ENCODE results near the gene TPI1. TPM values are rescaled to one million over a fixed set of nuclear protein-coding genes. Genes with fewer than 3 reads are reported as not detected.
"Not testable (repeated sequence)": the region's sequence is repeated elsewhere in the genome, so short reads cannot be mapped to it uniquely, and the experiment has no call there.

TPI1 gene
- total RNA-seq, 4 donors from 2014 or later, result 265 to 558 (median 432) TPM

- peak; percentile 95 to 100 for DNase-seq (ENCODE audit: low spot score in 2 of 2)
- WGBS, 2 donors, result 1% methylated on average over 47 to 67 of the region's 68 CpGs
- TF ChIP-seq POLR2A (IDR thresholded peaks at IDR 0.05) (peak in 1 of 2 donors; percentile 30), CTCF (IDR thresholded peaks at IDR 0.05) (peak in 1 of 3 donors; percentile 41)
- intact Hi-C loops (cut with DNase I; ENCODE audit: low total_unique reads), result no loop called here
- H3K4me3 ChIP-seq (ENCODE audit: low read depth, poor library complexity, severe bottlenecking), result no peak overlapping the region
Observed at GRCh38 chr12:6890789-6891645, 23.7 kb downstream of the TPI1 start.

- DNase-seq (ENCODE audit: low spot score in 2 of 2), result no peak
- intact Hi-C loops (cut with DNase I; ENCODE audit: low total_unique reads), result no loop called here
Observed at GRCh38 chr12:6891646-6892001, 24.3 kb downstream of the TPI1 start.

GRCh38 chr12:6892683-6893082 lies 25.4 kb downstream of the TPI1 start:
- 90 to 92% methylated on average over 3 of the region's 3 CpGs for WGBS, 2 donors
- DNase-seq (ENCODE audit: low spot score in 2 of 2); H3K4me3 ChIP-seq (ENCODE audit: low read depth, poor library complexity, severe bottlenecking); intact Hi-C loops (cut with DNase I; ENCODE audit: low total_unique reads): not testable (repeated sequence)

More at GRCh38 chr12:6891646-6892001, 24.3 kb downstream of the TPI1 start:
- 78 to 80% methylated on average over 5 of the region's 5 CpGs for WGBS, 2 donors
- no peak overlapping the region for H3K4me3 ChIP-seq (ENCODE audit: low read depth, poor library complexity, severe bottlenecking)
- TF ChIP-seq POLR2A (IDR thresholded peaks at IDR 0.05) (no peak), CTCF (IDR thresholded peaks at IDR 0.05) (no peak)

GRCh38 chr12:6894321-6894720 lies 27.0 kb downstream of the TPI1 start:
- no peak for DNase-seq (ENCODE audit: low spot score in 2 of 2)
- whole genome bisulfite sequencing, 2 donors, result 90 to 91% methylated on average over 3 of the region's 3 CpGs
- TF ChIP-seq CTCF (IDR thresholded peaks at IDR 0.05), result no peak
- no peak for TF ChIP-seq POLR2A (IDR thresholded peaks at IDR 0.05)
- intact Hi-C loops (cut with DNase I; ENCODE audit: low total_unique reads), result no loop called here
- no peak overlapping the region for H3K4me3 ChIP-seq (ENCODE audit: low read depth, poor library complexity, severe bottlenecking)

- intact Hi-C loops (cut with DNase I; ENCODE audit: low total_unique reads), result no loop called here
- DNase-seq (ENCODE audit: low spot score in 2 of 2), result no peak
- WGBS, 2 donors, result 78 to 79% methylated on average over 6 of the region's 6 CpGs
- TF ChIP-seq POLR2A (IDR thresholded peaks at IDR 0.05) (no peak), CTCF (IDR thresholded peaks at IDR 0.05) (no peak)
- no peak overlapping the region for H3K4me3 ChIP-seq (ENCODE audit: low read depth, poor library complexity, severe bottlenecking)
Observed at GRCh38 chr12:6896846-6897435, 29.6 kb downstream of the TPI1 start.

GRCh38 chr12:6899427-6899826 lies 32.1 kb downstream of the TPI1 start:
- no peak for TF ChIP-seq POLR2A (IDR thresholded peaks at IDR 0.05)
- TF ChIP-seq CTCF (IDR thresholded peaks at IDR 0.05), result no peak
- H3K4me3 ChIP-seq (ENCODE audit: low read depth, poor library complexity, severe bottlenecking), result no peak overlapping the region
- 77 to 80% methylated on average over 5 of the region's 5 CpGs for WGBS, 2 donors
- no peak for DNase-seq (ENCODE audit: low spot score in 2 of 2)
- intact Hi-C loops (cut with DNase I; ENCODE audit: low total_unique reads), result no loop called here

Measured in lower leg skin (tissue), 4 donors.